PC-3 (cell line): Measurements from ENCODE around the gene PRSS16.

Experiments used
- EZH2 ChIP-seq: fragments of 300-600 bp; sonication (generic); IDR thresholded peaks from one replicate; pipeline ENCODE4 v1.6.1; 2017; ENCODE audit warnings: antibody characterized with exemption, mild to moderate bottlenecking, low read length; ENCODE audit not compliant: unreplicated experiment
- TF ChIP-seq, protein P1 (sequence below): fragments of 300-600 bp; sonication (generic); conservative IDR thresholded peaks from 2 replicates; pipeline ENCODE4 v1.5.1; 2017; ENCODE audit warnings: antibody characterized with exemption, low read depth, mild to moderate bottlenecking, low read length

- TF ChIP-seq, protein P1, sequence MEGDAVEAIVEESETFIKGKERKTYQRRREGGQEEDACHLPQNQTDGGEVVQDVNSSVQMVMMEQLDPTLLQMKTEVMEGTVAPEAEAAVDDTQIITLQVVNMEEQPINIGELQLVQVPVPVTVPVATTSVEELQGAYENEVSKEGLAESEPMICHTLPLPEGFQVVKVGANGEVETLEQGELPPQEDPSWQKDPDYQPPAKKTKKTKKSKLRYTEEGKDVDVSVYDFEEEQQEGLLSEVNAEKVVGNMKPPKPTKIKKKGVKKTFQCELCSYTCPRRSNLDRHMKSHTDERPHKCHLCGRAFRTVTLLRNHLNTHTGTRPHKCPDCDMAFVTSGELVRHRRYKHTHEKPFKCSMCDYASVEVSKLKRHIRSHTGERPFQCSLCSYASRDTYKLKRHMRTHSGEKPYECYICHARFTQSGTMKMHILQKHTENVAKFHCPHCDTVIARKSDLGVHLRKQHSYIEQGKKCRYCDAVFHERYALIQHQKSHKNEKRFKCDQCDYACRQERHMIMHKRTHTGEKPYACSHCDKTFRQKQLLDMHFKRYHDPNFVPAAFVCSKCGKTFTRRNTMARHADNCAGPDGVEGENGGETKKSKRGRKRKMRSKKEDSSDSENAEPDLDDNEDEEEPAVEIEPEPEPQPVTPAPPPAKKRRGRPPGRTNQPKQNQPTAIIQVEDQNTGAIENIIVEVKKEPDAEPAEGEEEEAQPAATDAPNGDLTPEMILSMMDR, result no peak
- TF ChIP-seq EZH2, result no peak
These were observed 32.6 kb downstream of the PRSS16 start for GRCh38 chr6:27280064-27280539.
